Neural progenitor cell (in vitro differentiated cells): ENCODE measurements around the gene ZKSCAN4. TPM values are rescaled to one million over a fixed set of nuclear protein-coding genes. Genes with fewer than 3 reads are reported as not detected.
A peak's percentile ranks its signal among the peaks of the same experiment; 100 is the strongest.

Source experiments
- DNase-seq: peaks from one replicate; pipeline ENCODE4 v3.0.0-alpha.2; 2016; ENCODE audit warnings: low spot score
- H2AFZ ChIP-seq: fragments of 200-600 bp; sonication (generic); replicated peaks from 2 replicates; pipeline ENCODE4 v1.6.1; 2016; ENCODE audit warnings: antibody characterized with exemption
- H3F3A ChIP-seq: fragments of 200-600 bp; sonication (generic); 2 replicates; pipeline ENCODE4 v1.6.1; 2016; ENCODE audit warnings: antibody characterized with exemption, low read depth
- H3K27ac ChIP-seq: fragments of 200-600 bp; sonication (generic); 2 replicates; pipeline ENCODE4 v1.5.1; 2016; ENCODE audit warnings: mild to moderate bottlenecking
- H3K27me3 ChIP-seq: fragments of 200-600 bp; sonication (generic); 2 replicates; pipeline ENCODE4 v1.6.1; 2016; ENCODE audit warnings: mild to moderate bottlenecking, moderate library complexity
- H3K36me3 ChIP-seq: fragments of 200-600 bp; sonication (generic); 2 replicates; pipeline ENCODE4 v1.5.1; 2016
- H3K4me1 ChIP-seq: fragments of 200-600 bp; sonication (generic); 2 replicates; pipeline ENCODE4 v1.6.1; 2016; ENCODE audit warnings: mixed run types
- H3K4me2 ChIP-seq: fragments of 200-600 bp; sonication (generic); 2 replicates; pipeline ENCODE4 v1.6.1; 2016
- H3K4me3 ChIP-seq: fragments of 200-600 bp; sonication (generic); 2 replicates; pipeline ENCODE4 v1.5.1; 2016
- H3K79me2 ChIP-seq: fragments of 200-600 bp; sonication (generic); 2 replicates; pipeline ENCODE4 v1.6.1; 2016; ENCODE audit warnings: low read depth
- H3K9ac ChIP-seq: fragments of 200-600 bp; sonication (generic); 2 replicates; pipeline ENCODE4 v1.6.1; 2016
- H3K9me3 ChIP-seq: fragments of 200-600 bp; sonication (generic); 2 replicates; pipeline ENCODE4 v1.5.1; 2016; ENCODE audit warnings: low read depth
- H4K20me1 ChIP-seq: fragments of 200-600 bp; sonication (generic); 2 replicates; pipeline ENCODE4 v1.6.1; 2016; ENCODE audit warnings: low read depth
- H3K27ac Mint-ChIP-seq: 3 replicates; pipeline ENCODE4 v1.8.0; 2021; ENCODE audit warnings: mixed read lengths
- H3K27me3 Mint-ChIP-seq: 2 replicates; pipeline ENCODE4 v1.8.0; 2022; ENCODE audit warnings: low read depth, mild to moderate bottlenecking, inconsistent platforms, moderate library complexity, mixed read lengths; ENCODE audit not compliant: insufficient read depth
- H3K36me3 Mint-ChIP-seq: 3 replicates; pipeline ENCODE4 v1.8.0; 2021; ENCODE audit warnings: mixed read lengths
- H3K4me1 Mint-ChIP-seq: 3 replicates; pipeline ENCODE4 v1.8.0; 2021; ENCODE audit warnings: mixed read lengths
- H3K4me3 Mint-ChIP-seq: 3 replicates; pipeline ENCODE4 v1.8.0; 2021; ENCODE audit warnings: mild to moderate bottlenecking, moderate library complexity, mixed read lengths
- H3K9me3 Mint-ChIP-seq: 3 replicates; pipeline ENCODE4 v1.8.0; 2020; ENCODE audit warnings: mixed read lengths
- CTCF ChIP-seq: fragments of 200-600 bp; sonication (generic); IDR thresholded peaks from 2 replicates; pipeline ENCODE4 v1.5.1; 2017; ENCODE audit warnings: antibody characterized with exemption, mild to moderate bottlenecking
- EZH2 ChIP-seq: fragments of 200-600 bp; sonication (generic); IDR thresholded peaks from 2 replicates; pipeline ENCODE4 v1.6.1; 2017; ENCODE audit warnings: antibody characterized with exemption, mild to moderate bottlenecking, moderate library complexity
- EZH2phosphoT487 ChIP-seq: fragments of 200-600 bp; sonication (generic); IDR thresholded peaks from 2 replicates; pipeline ENCODE4 v1.6.1; 2017; ENCODE audit warnings: antibody characterized with exemption
- total RNA-seq: library from RNA; depleted of rRNA; stranded (reverse); fragments of >200 nt; gene quantifications from 2 replicates; pipeline ENCODE4 v1.2.3, GENCODE V29; 2015; ENCODE audit warnings: low replicate concordance

ZKSCAN4 gene
- total RNA-seq, 1 donor from 2014 or later, result 5.9 TPM

GRCh38 chr6:28239636-28240035 lies 12.4 kb downstream of the ZKSCAN4 start:
- DNase-seq, result no peak
- TF ChIP-seq EZH2 (no peak), CTCF (no peak), EZH2phosphoT487 (no peak)
- H3K4me3 Mint-ChIP-seq, result no peak overlapping the region
- Histone ChIP-seq H3K4me1 (no peaks in the 10 kb centered on the region), H3K9ac (no peak overlapping the region), H3K27ac (no peak overlapping the region), H3K79me2 (no peaks in the 10 kb centered on the region), H3K9me3 (no peaks in the 10 kb centered on the region), H3F3A (peaks cover 6% of the 10 kb centered on the region), H3K27me3 (no peaks in the 10 kb centered on the region), H4K20me1 (peaks cover 5% of the 10 kb centered on the region), H2AFZ (no peak overlapping the region), H3K4me2 (no peak overlapping the region), H3K36me3 (no peaks in the 10 kb centered on the region), H3K4me3 (no peak overlapping the region)
- H3K27me3 Mint-ChIP-seq, result no peaks in the 10 kb centered on the region
- H3K9me3 Mint-ChIP-seq, result no peaks in the 10 kb centered on the region
- H3K36me3 Mint-ChIP-seq, result peaks cover 25% of the 10 kb centered on the region
- no peaks in the 10 kb centered on the region for H3K4me1 Mint-ChIP-seq
- no peak overlapping the region for H3K27ac Mint-ChIP-seq

- Histone ChIP-seq H3K27me3 (no peaks in the 10 kb centered on the region), H3K4me1 (no peaks in the 10 kb centered on the region), H2AFZ (no peak overlapping the region), H3K36me3 (peaks cover 9% of the 10 kb centered on the region), H3K9me3 (no peaks in the 10 kb centered on the region), H3K9ac (no peak overlapping the region), H4K20me1 (peaks cover 6% of the 10 kb centered on the region), H3K79me2 (no peaks in the 10 kb centered on the region), H3K4me2 (peak overlapping the region; percentile 18), H3F3A (no peaks in the 10 kb centered on the region), H3K4me3 (no peak overlapping the region), H3K27ac (no peak overlapping the region)
- H3K9me3 Mint-ChIP-seq, result no peaks in the 10 kb centered on the region
- H3K27ac Mint-ChIP-seq, result no peak overlapping the region
- no peak for TF ChIP-seq CTCF
- DNase-seq, result peak; percentile 15
- no peak overlapping the region for H3K4me3 Mint-ChIP-seq
- no peaks in the 10 kb centered on the region for H3K27me3 Mint-ChIP-seq
- peaks cover 43% of the 10 kb centered on the region for H3K36me3 Mint-ChIP-seq
- no peaks in the 10 kb centered on the region for H3K4me1 Mint-ChIP-seq
These were observed 16.1 kb downstream of the ZKSCAN4 start for GRCh38 chr6:28235912-28236452.

- DNase-seq, result no peak
- Histone ChIP-seq H3K27me3 (no peaks in the 10 kb centered on the region), H3F3A (no peaks in the 10 kb centered on the region), H3K9ac (no peak overlapping the region), H3K36me3 (peaks cover 28% of the 10 kb centered on the region), H3K9me3 (no peaks in the 10 kb centered on the region), H3K27ac (no peak overlapping the region), H3K4me2 (no peak overlapping the region), H4K20me1 (peaks cover 6% of the 10 kb centered on the region), H3K4me1 (no peaks in the 10 kb centered on the region), H3K4me3 (no peak overlapping the region), H3K79me2 (peaks cover 6% of the 10 kb centered on the region), H2AFZ (no peak overlapping the region)
- no peaks in the 10 kb centered on the region for H3K4me1 Mint-ChIP-seq
- H3K27ac Mint-ChIP-seq, result no peak overlapping the region
- peaks cover 56% of the 10 kb centered on the region for H3K36me3 Mint-ChIP-seq
- TF ChIP-seq EZH2 (no peak), EZH2phosphoT487 (no peak), CTCF (no peak)
- H3K27me3 Mint-ChIP-seq, result no peaks in the 10 kb centered on the region
- no peak overlapping the region for H3K4me3 Mint-ChIP-seq
- no peaks in the 10 kb centered on the region for H3K9me3 Mint-ChIP-seq
These were observed 19.3 kb downstream of the ZKSCAN4 start for GRCh38 chr6:28232785-28233184.
